Measurements from ENCODE around the gene FBLIM1. TPM values are rescaled to one million over a fixed set of nuclear protein-coding genes. Genes with fewer than 3 reads are reported as not detected.
A peak's percentile ranks its signal among the peaks of the same experiment; 100 is the strongest.

FBLIM1 gene
- total RNA-seq, 1 donor from 2014 or later, result 6.2 TPM

DNA sequence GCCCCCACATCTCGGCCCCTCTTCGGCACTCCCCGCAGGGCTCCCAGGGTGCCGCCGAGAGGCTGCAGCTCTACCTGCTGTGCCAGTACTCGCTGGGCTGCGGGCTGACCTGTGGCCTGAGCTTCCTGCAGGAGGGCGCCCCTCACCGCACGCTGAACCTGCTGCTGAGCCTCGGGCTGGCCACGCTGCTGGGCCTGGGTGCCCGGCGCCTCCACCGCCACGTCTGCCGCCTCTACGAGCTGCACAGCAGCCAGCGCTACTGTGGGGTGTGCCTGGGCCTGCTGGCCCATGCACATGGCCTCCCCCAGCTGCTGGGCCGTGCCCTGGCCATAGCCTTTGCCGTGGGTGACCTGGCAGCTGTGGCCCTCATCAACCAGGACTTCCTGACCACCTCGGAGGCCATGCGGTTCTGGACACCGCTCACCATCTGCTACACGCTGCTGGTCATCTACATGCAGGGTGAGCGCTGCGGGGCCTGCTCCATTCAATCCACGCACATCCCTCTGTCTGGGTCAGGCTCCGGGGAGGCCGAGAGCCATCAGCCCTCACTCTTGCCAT is 14.4 kb upstream of the FBLIM1 start:
- DNase-seq (ENCODE audit: low spot score), result no peak
- ATAC-seq, result no peak

- ATAC-seq, result no peak
- no peak for DNase-seq (ENCODE audit: low spot score)
Measured at GRCh38 chr1:15747378-15747777, 11.2 kb upstream of the FBLIM1 start.

GRCh38 chr1:15748264-15748663 is 10.3 kb upstream of the FBLIM1 start:
- DNase-seq (ENCODE audit: low spot score), result no peak
- no peak for ATAC-seq

- ATAC-seq (no peak), DNase-seq (ENCODE audit: low spot score) (no peak)
Measured at GRCh38 chr1:15748690-15749398, 9.8 kb upstream of the FBLIM1 start.

- DNase-seq (ENCODE audit: low spot score) (no peak), ATAC-seq (peak; percentile 35)
Measured at GRCh38 chr1:15749399-15750291, 8.9 kb upstream of the FBLIM1 start.

GRCh38 chr1:15750924-15751323 is 7.7 kb upstream of the FBLIM1 start:
- DNase-seq (ENCODE audit: low spot score) (no peak), ATAC-seq (no peak)

DNA sequence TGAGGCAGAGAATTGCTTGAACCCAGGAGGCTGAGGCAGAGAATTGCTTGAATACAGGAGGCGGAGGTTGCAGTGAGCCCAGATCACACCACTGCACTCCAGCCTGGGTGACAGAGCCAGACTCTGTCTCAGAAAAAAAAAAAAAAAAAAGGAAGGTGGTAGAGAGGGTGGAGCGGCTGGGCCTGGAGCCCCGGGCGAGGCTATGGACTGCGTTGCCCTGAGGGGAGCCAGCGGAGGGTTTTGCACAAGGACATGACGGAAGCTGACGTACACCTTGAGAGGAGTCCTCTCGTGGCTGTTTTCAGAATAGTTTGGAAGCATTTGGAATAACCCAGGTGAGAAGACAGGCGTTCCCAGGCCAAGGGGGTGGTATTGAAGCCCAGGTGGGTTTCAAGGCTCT is 6.9 kb upstream of the FBLIM1 start:
- no peak for DNase-seq (ENCODE audit: low spot score)
- no peak for ATAC-seq

GRCh38 chr1:15753776-15754175 is 4.8 kb upstream of the FBLIM1 start:
- ATAC-seq (no peak), DNase-seq (ENCODE audit: low spot score) (no peak)

- DNase-seq (ENCODE audit: low spot score) (no peak), ATAC-seq (no peak)
Measured at GRCh38 chr1:15755021-15755645, 3.5 kb upstream of the FBLIM1 start.

DNA sequence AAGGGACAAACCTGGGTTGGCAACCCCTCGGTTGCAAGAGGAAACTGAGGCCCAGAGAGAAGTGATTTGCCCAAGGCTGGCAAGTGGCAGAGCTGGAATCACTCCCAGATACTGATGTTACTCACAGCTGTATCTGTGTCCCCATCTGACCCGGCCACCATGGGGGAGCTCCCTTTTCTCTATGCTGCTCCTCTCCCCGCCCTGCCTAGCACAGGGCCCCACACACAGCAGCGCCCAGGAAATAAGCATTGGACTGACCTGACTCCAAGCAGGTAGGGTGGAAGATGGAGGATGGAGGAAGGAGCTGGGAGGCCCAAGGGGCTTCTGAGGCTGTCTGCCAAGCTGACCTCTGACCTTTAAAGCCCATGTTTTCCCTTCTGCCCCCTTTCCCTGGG is 3.0 kb upstream of the FBLIM1 start:
- DNase-seq (ENCODE audit: low spot score), result no peak

GRCh38 chr1:15756143-15757015 is 2.2 kb upstream of the FBLIM1 start:
- ATAC-seq (peak; percentile 44), DNase-seq (ENCODE audit: low spot score) (no peak)

More for the DNA sequence above, 3.0 kb upstream of the FBLIM1 start:
- ATAC-seq, result no peak

GRCh38 chr1:15757016-15757543 is 1.5 kb upstream of the FBLIM1 start:
- ATAC-seq (no peak), DNase-seq (ENCODE audit: low spot score) (no peak)

- no peak for DNase-seq (ENCODE audit: low spot score)
- no peak for ATAC-seq
Measured at GRCh38 chr1:15757575-15758342, 836 bp upstream of the FBLIM1 start.

DNA sequence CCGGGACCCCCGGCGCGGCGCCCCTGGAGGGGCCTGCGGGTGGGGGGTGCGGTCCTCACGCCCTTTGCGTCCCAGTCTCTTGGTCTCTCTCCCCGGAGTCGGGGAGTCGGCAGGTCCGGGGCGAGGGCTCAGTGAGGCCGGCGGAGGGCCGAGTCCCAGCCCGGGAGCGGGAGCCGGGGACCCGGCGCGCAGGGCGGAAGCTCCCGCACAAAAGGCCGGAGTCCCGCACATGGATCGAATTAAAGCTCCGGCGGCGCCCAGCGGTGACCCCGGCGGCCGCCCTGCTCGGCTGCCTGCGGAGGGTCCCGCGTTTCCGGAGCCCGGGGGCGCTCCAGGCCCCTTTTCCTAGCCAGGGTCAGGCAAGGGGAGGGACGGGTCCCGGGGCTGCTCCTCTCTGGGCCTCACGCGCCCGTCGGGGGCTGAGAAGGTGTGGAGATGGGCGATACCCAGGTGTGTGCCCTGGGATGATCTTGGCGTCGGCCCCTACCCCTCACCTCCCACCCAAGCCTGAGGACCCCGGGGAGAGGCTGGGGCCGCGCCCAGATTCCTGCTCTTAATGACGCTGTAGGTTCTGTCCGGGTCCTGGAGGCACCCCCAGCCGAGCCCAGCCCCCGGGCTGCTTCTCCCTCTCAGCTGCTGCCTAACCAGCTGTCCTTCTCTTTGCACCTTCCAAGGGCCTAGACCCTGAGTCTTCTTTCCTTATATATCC is 512 bp downstream of the FBLIM1 start:
- ATAC-seq, result peak; percentile 45
- no peak for DNase-seq (ENCODE audit: low spot score)

- ATAC-seq (no peak), DNase-seq (ENCODE audit: low spot score) (no peak)
Measured at GRCh38 chr1:15760520-15761211, 2.1 kb downstream of the FBLIM1 start.

DNA sequence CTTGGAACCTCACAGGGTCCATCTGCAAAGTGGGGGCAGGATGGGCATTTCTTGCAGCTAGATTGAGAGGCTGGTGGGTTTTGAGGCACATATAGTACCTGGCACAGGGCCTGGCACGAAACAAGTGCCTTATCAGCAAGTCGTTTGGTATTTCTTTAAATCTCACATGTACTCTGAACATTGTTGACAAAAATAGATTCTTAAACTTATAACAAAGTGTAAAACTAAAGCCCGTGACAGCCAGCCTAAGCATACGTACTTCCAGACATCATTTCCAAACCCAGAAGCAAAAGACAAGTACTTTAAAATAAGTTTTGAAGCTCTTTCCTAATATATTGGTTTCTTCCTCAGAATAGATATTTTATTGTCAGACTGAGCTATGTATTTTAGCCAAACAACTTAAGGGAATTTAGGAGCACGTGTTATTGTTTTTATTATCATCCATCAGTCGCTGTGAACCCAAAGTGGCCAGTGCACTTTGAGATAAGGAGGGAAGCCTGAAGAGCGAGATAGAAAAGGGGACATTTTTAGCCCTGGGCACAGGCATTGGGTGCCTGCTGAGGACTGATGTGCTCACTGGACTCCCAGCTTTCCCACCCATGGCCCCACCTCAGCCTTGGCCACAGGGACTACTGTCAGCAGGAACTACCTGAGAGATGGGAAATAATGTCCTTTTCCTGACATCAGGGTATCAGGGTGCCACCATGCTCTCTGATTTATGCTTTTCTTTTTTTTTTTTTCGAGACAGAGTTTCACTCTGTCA is 3.0 kb downstream of the FBLIM1 start:
- DNase-seq (ENCODE audit: low spot score) (no peak), ATAC-seq (no peak)

- ATAC-seq (no peak), DNase-seq (ENCODE audit: low spot score) (no peak)
Measured at GRCh38 chr1:15762546-15762945, 4.0 kb downstream of the FBLIM1 start.

All from left lobe of liver (tissue), 2 donors.